ENCODE measurements around the gene RTL1. TPM values are rescaled to one million over a fixed set of nuclear protein-coding genes. Genes with fewer than 3 reads are reported as not detected.

The RTL1 gene
- total RNA-seq, 2 donors from 2014 or later = 0.80 TPM; not detected in 1

DNA sequence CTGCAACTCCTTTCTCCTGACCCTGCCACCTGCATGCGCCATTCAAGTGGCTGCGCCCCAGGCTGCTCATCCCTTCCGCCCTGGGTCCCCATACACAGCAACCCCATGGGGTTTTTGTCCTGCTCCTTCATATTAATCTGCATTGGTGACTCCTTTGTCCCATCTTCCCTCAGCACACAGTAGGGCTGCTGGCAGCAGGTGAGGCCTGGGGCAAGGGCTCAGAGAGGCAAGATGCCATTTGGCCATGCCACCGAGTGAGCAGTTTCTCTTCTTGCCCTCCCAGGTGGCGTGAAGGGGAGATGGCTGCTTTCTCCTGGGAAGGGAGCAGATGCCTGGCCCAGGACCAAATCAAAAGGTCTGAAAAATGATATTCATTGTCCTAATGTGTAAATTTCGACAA, 9.1 kb downstream of the RTL1 start:
- H3K4me3 ChIP-seq = no peak overlapping the region
- 92% methylated on average over 6 of the region's 6 CpGs for WGBS
- H3K36me3 ChIP-seq = no peaks in the 10 kb centered on the region
- no peak overlapping the region for H3K27ac ChIP-seq
- no peaks in the 10 kb centered on the region for H3K9me3 ChIP-seq
- H3K4me1 ChIP-seq (replicated peaks) = peaks cover 3% of the 10 kb centered on the region
- intact Hi-C loops (cut with DNase I) = no loop called here
- TF ChIP-seq CTCF (IDR thresholded peaks at IDR 0.05) = no peak
- no peak for TF ChIP-seq POLR2A (IDR thresholded peaks at IDR 0.05)
- no peak for TF ChIP-seq POLR2AphosphoS5 (IDR thresholded peaks at IDR 0.05)
- no peaks in the 10 kb centered on the region for H3K27me3 ChIP-seq (replicated peaks; ENCODE audit: insufficient read depth)
- no peak for DNase-seq (ENCODE audit: low spot score)

DNA sequence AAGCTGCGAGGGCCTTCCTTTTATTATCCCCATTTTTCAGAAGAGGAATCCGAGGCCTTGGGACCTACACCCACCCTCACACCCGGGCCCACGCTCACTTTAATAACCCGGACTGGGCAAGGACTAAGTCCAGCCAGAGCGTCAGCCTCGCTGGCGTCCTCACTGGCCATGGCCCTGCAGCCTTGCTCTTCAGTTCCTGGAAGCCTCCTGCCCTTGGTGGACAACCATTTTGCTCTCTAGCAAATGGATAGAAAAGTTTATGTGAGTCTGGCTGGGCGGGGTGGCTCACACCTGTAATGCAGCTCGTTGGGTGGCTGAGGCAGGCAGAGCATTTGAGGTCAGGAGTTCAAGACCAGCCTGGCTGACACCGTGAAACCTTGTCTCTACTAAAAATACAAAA, 9.8 kb downstream of the RTL1 start:
- Histone ChIP-seq H3K9me3 (no peaks in the 10 kb centered on the region), H3K27me3 (replicated peaks; ENCODE audit: insufficient read depth) (no peaks in the 10 kb centered on the region), H3K4me1 (replicated peaks) (no peaks in the 10 kb centered on the region), H3K27ac (no peak overlapping the region), H3K36me3 (no peaks in the 10 kb centered on the region), H3K4me3 (no peak overlapping the region)
- WGBS = 92% methylated on average over 11 of the region's 11 CpGs
- no peak for TF ChIP-seq POLR2AphosphoS5 (IDR thresholded peaks at IDR 0.05)
- TF ChIP-seq POLR2A (IDR thresholded peaks at IDR 0.05) = no peak
- no peak for TF ChIP-seq CTCF (IDR thresholded peaks at IDR 0.05)
- no peak for DNase-seq (ENCODE audit: low spot score)
- intact Hi-C loops (cut with DNase I) = no loop called here

- H3K27ac ChIP-seq = no peak overlapping the region
- TF ChIP-seq POLR2A (IDR thresholded peaks at IDR 0.05) (no peak), CTCF (IDR thresholded peaks at IDR 0.05) (no peak), POLR2AphosphoS5 (IDR thresholded peaks at IDR 0.05) (no peak)
- DNase-seq (ENCODE audit: low spot score) = no peak
- WGBS = 81% methylated on average over 8 of the region's 8 CpGs
- intact Hi-C loops (cut with DNase I) = no loop called here
- no peaks in the 10 kb centered on the region for H3K36me3 ChIP-seq
- no peak overlapping the region for H3K4me3 ChIP-seq
- H3K4me1 ChIP-seq (replicated peaks) = no peaks in the 10 kb centered on the region
- no peaks in the 10 kb centered on the region for H3K27me3 ChIP-seq (replicated peaks; ENCODE audit: insufficient read depth)
- no peaks in the 10 kb centered on the region for H3K9me3 ChIP-seq
Measured at GRCh38 chr14:100893228-100893601, 10.3 kb downstream of the RTL1 start.

GRCh38 chr14:100892496-100893227, 10.9 kb downstream of the RTL1 start:
- WGBS = 89% methylated on average over 17 of the region's 17 CpGs
- H3K9me3 ChIP-seq = no peaks in the 10 kb centered on the region
- H3K27me3 ChIP-seq (replicated peaks; ENCODE audit: insufficient read depth) = no peaks in the 10 kb centered on the region
- TF ChIP-seq POLR2AphosphoS5 (IDR thresholded peaks at IDR 0.05) = no peak
- TF ChIP-seq POLR2A (IDR thresholded peaks at IDR 0.05) = no peak
- H3K27ac ChIP-seq = no peak overlapping the region
- no peaks in the 10 kb centered on the region for H3K36me3 ChIP-seq
- intact Hi-C loops (cut with DNase I) = no loop called here
- no peaks in the 10 kb centered on the region for H3K4me1 ChIP-seq (replicated peaks)
- no peak for DNase-seq (ENCODE audit: low spot score)
- no peak overlapping the region for H3K4me3 ChIP-seq

DNA sequence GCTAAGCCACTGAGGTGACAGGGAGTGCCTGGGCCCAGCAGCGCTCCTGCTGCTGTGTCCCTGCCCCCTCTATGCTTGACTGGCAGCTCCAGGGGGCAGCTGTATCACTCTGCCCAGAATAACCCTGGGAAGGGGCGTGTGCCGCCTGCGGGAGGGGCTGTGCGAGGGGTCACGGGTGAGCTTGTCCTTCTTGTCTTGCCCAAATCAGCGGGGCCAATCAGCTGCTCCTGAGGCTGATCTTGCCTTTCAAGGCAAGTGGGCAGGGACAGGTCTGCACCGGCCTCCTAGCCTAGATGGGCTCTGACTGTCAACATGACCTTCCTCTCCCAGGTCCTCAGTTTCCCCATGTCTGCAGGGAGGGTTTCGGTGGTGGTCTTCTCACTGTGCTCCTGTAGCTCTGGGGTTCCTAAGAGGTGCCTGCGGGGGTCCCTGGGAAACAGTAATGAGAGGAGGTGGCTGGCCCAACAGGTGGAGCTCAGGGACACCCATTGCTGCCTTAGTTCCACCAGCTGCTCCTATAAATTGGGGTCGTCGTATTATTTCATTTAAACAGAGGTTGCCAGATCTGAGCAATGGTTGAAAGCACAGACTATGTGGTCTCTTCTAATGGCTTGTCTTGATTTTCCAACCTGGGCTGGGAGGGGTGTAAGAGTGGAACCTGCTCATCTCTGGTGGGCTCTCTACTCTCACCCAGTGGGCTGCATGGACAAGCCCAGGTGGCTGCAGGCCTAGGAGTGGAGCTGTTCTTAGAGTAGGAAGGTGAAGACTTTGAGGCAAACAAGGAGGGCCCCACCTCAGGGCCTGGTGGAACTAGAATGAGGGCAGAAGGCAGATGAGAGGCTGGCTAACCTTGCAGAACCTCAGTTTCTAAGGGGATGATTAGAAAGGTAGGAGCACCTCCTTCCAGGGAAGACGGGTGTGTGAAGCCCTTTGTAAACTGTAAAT, 11.7 kb downstream of the RTL1 start:
- intact Hi-C loops (cut with DNase I) = no loop called here
- no peaks in the 10 kb centered on the region for H3K27me3 ChIP-seq (replicated peaks; ENCODE audit: insufficient read depth)
- no peaks in the 10 kb centered on the region for H3K4me1 ChIP-seq (replicated peaks)
- TF ChIP-seq CTCF (IDR thresholded peaks at IDR 0.05) (no peak), POLR2AphosphoS5 (IDR thresholded peaks at IDR 0.05) (no peak), POLR2A (IDR thresholded peaks at IDR 0.05) (no peak)
- H3K9me3 ChIP-seq = no peaks in the 10 kb centered on the region
- no peak overlapping the region for H3K27ac ChIP-seq
- H3K36me3 ChIP-seq = no peaks in the 10 kb centered on the region
- no peak for DNase-seq (ENCODE audit: low spot score)
- 96% methylated on average over 13 of the region's 13 CpGs for WGBS
- no peak overlapping the region for H3K4me3 ChIP-seq
